ENCODE data around the gene PLSCR2. TPM values are rescaled to one million over a fixed set of nuclear protein-coding genes. Genes with fewer than 3 reads are reported as not detected.

The PLSCR2 gene
- total and polyA plus RNA-seq, 9 donors, result 0.27 to 0.35 TPM; not detected in 7

DNA sequence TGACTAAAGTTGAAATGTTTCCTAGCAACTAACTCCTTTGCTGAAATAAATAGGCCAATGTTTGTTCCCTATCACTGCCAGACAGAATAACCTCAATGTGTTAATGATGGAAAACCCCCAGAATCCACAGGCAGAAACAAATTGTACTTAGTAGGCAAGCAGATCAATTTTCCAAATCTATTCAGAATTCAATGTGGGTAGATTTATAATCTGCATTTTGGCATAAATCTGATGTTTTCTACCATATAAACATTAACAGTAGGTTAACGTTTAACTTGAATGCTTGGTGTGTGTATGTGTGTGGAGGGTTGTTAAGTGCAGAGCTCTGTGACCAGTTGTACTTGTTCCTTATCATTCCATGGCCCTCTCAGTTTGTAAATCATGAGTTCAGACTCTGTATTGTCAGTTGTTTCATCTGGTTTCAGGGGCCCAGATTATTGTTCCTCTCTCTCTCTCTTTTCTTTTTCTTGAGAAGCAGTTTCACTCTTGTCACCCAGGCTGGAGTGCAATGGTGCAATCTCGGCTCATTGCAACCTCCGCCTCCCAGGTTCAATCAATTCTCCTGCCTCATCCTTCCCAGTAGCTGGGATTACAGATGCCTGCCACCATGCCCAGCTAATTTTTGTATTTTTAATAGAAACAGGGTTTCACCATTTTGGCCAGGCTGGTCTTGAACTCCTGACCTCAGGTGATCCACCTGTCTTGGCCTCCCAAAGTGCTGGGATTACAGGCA, 42.2 kb upstream of the PLSCR2 start:
- DNase-seq, result no peak
- Histone ChIP-seq H3K9me3 (no peaks in the 10 kb centered on the region), H3K27ac (no peak overlapping the region), H3K4me3 (no peak overlapping the region), H3K4me1 (ENCODE audit: insufficient read depth) (peaks cover 2% of the 10 kb centered on the region), H3K36me3 (no peaks in the 10 kb centered on the region), H3K27me3 (no peaks in the 10 kb centered on the region)
- TF ChIP-seq CTCF (IDR thresholded peaks at IDR 0.05), result no peak
- no peak for TF ChIP-seq EP300 (IDR thresholded peaks at IDR 0.05)
- no peak for TF ChIP-seq POLR2A (IDR thresholded peaks at IDR 0.05)
- 77 to 86% (median 82%) methylated on average over 3 of the region's 3 CpGs for WGBS, 3 donors
- intact Hi-C loops (cut with DNase I), result no loop called here

- Histone ChIP-seq H3K9me3 (no peaks in the 10 kb centered on the region), H3K27ac (no peak overlapping the region), H3K36me3 (no peaks in the 10 kb centered on the region), H3K27me3 (no peaks in the 10 kb centered on the region), H3K4me3 (no peak overlapping the region), H3K4me1 (ENCODE audit: insufficient read depth) (no peaks in the 10 kb centered on the region)
- intact Hi-C loops (cut with DNase I), result no loop called here
- TF ChIP-seq CTCF (IDR thresholded peaks at IDR 0.05) (no peak), EP300 (IDR thresholded peaks at IDR 0.05) (no peak), POLR2A (IDR thresholded peaks at IDR 0.05) (no peak)
- WGBS, 3 donors, result 92 to 94% (median 93%) methylated on average over 1 of the region's 1 CpG
- no peak for DNase-seq
These were observed 38.2 kb upstream of the PLSCR2 start for GRCh38 chr3:146507331-146508120.

DNA sequence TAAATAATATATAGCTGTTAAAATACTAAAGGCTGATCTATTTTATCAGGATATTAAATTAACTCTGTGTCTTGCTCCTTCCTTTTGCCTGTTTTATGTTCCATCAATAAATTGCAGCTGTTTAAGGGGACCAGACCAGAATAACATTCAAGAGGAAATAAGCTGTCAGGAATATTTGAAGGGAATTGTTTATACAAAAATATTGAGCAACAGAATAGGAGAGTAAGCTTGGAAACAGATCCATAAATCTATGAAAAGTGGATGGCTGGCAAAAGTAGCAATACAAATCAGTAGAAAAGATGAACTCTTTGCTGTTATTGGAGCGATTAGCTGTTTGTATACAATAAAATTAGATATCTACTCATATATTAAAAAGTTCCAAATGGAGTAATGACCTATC, 36.2 kb upstream of the PLSCR2 start:
- Histone ChIP-seq H3K9me3 (no peaks in the 10 kb centered on the region), H3K27ac (no peak overlapping the region), H3K4me1 (ENCODE audit: insufficient read depth) (no peaks in the 10 kb centered on the region), H3K36me3 (no peaks in the 10 kb centered on the region), H3K4me3 (no peak overlapping the region), H3K27me3 (no peaks in the 10 kb centered on the region)
- intact Hi-C loops (cut with DNase I), result no loop called here
- TF ChIP-seq CTCF (IDR thresholded peaks at IDR 0.05) (no peak), POLR2A (IDR thresholded peaks at IDR 0.05) (no peak), EP300 (IDR thresholded peaks at IDR 0.05) (no peak)
- WGBS, 3 donors, result 70 to 84% (median 82%) methylated on average over 1 of the region's 1 CpG
- no peak for DNase-seq

DNA sequence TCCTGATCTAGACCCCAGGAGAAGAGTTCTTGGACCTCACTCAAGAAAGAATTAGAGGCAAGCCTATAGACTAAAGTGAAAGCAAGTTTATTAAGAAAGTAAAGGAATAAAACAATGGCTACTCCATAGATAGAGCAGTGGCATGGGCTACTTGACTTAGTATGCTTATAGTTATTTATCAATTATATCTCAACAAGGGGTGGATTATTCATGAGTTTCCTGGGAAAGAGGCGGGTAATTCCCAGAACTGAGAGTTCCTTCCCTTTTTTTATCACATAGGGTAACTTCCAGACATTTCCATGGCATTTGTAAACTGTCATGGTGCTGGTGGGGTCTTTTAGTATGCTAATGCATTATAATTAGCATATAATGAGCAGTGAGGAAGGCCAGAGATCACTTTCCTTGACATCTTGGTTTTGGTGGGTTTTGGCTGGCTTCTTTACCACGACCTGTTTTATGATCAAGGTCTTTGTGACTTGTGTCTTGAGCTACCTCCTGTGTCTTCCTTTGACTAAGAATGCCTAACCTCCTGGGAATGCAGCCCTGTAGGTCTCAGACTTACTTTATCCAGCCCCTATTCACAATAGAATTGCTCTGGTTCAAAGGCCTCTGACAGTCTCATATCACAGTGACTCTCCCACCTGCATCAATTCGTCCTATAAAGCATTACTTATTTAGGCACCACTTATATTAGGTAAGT, 35.3 kb upstream of the PLSCR2 start:
- no peak for TF ChIP-seq POLR2A (IDR thresholded peaks at IDR 0.05)
- TF ChIP-seq CTCF (IDR thresholded peaks at IDR 0.05), result no peak
- H3K27ac ChIP-seq, result no peak overlapping the region
- no peaks in the 10 kb centered on the region for H3K36me3 ChIP-seq
- no peaks in the 10 kb centered on the region for H3K27me3 ChIP-seq
- 76 to 80% (median 79%) methylated on average over 3 of the region's 3 CpGs for WGBS, 3 donors
- intact Hi-C loops (cut with DNase I), result no loop called here
- H3K9me3 ChIP-seq, result no peaks in the 10 kb centered on the region
- no peaks in the 10 kb centered on the region for H3K4me1 ChIP-seq (ENCODE audit: insufficient read depth)
- DNase-seq, result no peak
- H3K4me3 ChIP-seq, result no peak overlapping the region
